ENCODE results near the gene MYEOV. TPM values are rescaled to one million over a fixed set of nuclear protein-coding genes. Genes with fewer than 3 reads are reported as not detected.

The MYEOV gene
- total RNA-seq (2014; rRNA removed; shearing (Covaris generic)), result 0.73 and 1.1 TPM in 2 replicates
- 4.6 and 9.6 TPM in 2 replicates for polyA plus RNA-seq (2015; cell fraction: cytosol; rRNA removed)
- polyA plus RNA-seq (2015; cell fraction: nucleus; rRNA removed), result 17.8 and 20.1 TPM in 2 replicates

- DNase-seq (ENCODE audit: low read depth), result no peak
Measured at GRCh38 chr11:69293819-69294505, at the start of gene MYEOV. Gene MYEOV (plus strand): TSS chr11:69294155. CDS start chr11:69295355, 1,200 bp downstream.

GRCh38 chr11:69244266-69244665, 49.7 kb upstream of the MYEOV start:
- no peak for DNase-seq (ENCODE audit: low read depth)

GRCh38 chr11:69245041-69245440, 48.9 kb upstream of the MYEOV start:
- no peak for DNase-seq (ENCODE audit: low read depth)

GRCh38 chr11:69245491-69246345, 48.2 kb upstream of the MYEOV start:
- DNase-seq (ENCODE audit: low read depth), result no peak

GRCh38 chr11:69249311-69250185, 44.4 kb upstream of the MYEOV start:
- no peak for DNase-seq (ENCODE audit: low read depth)

- DNase-seq (ENCODE audit: low read depth), result no peak
Measured at GRCh38 chr11:69250186-69251056, 43.5 kb upstream of the MYEOV start.

GRCh38 chr11:69251057-69251393, 42.9 kb upstream of the MYEOV start:
- no peak for DNase-seq (ENCODE audit: low read depth)

GRCh38 chr11:69251639-69252489, 42.1 kb upstream of the MYEOV start:
- DNase-seq (ENCODE audit: low read depth), result no peak

GRCh38 chr11:69252490-69252837, 41.5 kb upstream of the MYEOV start:
- DNase-seq (ENCODE audit: low read depth), result no peak

GRCh38 chr11:69253028-69253427, 40.9 kb upstream of the MYEOV start:
- peak; percentile 81 for DNase-seq (ENCODE audit: low read depth)

- DNase-seq (ENCODE audit: low read depth), result no peak
Measured at GRCh38 chr11:69257134-69257533, 36.8 kb upstream of the MYEOV start.

- DNase-seq (ENCODE audit: low read depth), result peak; percentile 4
Measured at GRCh38 chr11:69257838-69258658, 35.9 kb upstream of the MYEOV start.

- peak; percentile 6 for DNase-seq (ENCODE audit: low read depth)
Measured at GRCh38 chr11:69259096-69259495, 34.9 kb upstream of the MYEOV start.

GRCh38 chr11:69260622-69261021, 33.3 kb upstream of the MYEOV start:
- no peak for DNase-seq (ENCODE audit: low read depth)

- DNase-seq (ENCODE audit: low read depth), result no peak
Measured at GRCh38 chr11:69261116-69261515, 32.8 kb upstream of the MYEOV start.

GRCh38 chr11:69262918-69263735, 30.8 kb upstream of the MYEOV start:
- no peak for DNase-seq (ENCODE audit: low read depth)

- no peak for DNase-seq (ENCODE audit: low read depth)
Measured at GRCh38 chr11:69263736-69264052, 30.3 kb upstream of the MYEOV start.

- no peak for DNase-seq (ENCODE audit: low read depth)
Measured at GRCh38 chr11:69264486-69264885, 29.5 kb upstream of the MYEOV start.

Measured in HT1080 (cell line).